Brain microvascular endothelial cell (primary cell): ENCODE data around the gene RPS25.
"Not testable (repeated sequence)": the region's sequence is repeated elsewhere in the genome, so short reads cannot be mapped to it uniquely, and the experiment has no call there.

Source experiments
- DNase-seq: peaks from one replicate; pipeline ENCODE4 v3.0.0-alpha.2; 2020
- H3K27ac ChIP-seq: fragments of 250-450 bp; sonication (Bioruptor Pico); 2 replicates; pipeline ENCODE4 v1.5.1; 2020; ENCODE audit warnings: mild to moderate bottlenecking, moderate library complexity
- H3K27me3 ChIP-seq: fragments of 250-450 bp; sonication (Bioruptor Pico); replicated peaks from 2 replicates; pipeline ENCODE4 v1.5.1; 2020; ENCODE audit warnings: mild to moderate bottlenecking
- H3K36me3 ChIP-seq: fragments of 250-450 bp; sonication (Bioruptor Pico); replicated peaks from 2 replicates; pipeline ENCODE4 v1.5.1; 2020; ENCODE audit warnings: mild to moderate bottlenecking
- H3K4me3 ChIP-seq: 2 replicates; pipeline ENCODE4 v1.5.1; 2011; ENCODE audit warnings: low read depth, mild to moderate bottlenecking, control low read depth, low read length, moderate library complexity
- in situ Hi-C: cut with HindIII; loops from 2 replicates; pipeline ENCODE4 v1.10.0; 2017; ENCODE audit warnings: low sequenced_read_pairs, low pct_ligation_motif_present
- TF ChIP-seq, protein P1 (sequence below): IDR thresholded peaks from 2 replicates; pipeline ENCODE4 v1.5.1; 2011; ENCODE audit warnings: low read depth, mild to moderate bottlenecking, moderate library complexity, low read length, control low read depth, inconsistent platforms; ENCODE audit errors: missing control alignments

RPS25 gene

DNA sequence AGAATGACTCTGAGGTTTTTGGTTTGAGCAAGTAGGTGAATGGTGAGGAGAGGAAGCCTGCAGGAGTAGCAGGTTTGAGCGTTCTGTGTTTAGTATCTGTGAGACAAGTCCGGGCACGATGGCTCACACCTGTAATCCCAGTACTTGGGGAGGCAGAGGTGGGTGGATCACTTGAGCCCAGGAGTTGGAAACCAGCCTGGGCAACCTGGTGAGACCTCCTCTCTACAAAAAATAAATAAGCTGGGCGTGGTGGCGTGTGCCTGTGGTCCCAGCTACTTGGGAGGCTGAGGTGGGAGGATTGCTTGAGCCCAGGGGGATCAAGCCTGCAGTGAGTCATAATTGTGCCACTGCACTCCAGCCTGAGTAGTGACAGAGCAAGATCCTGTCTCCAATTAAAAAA is 29.9 kb downstream of the RPS25 start:
- Histone ChIP-seq H3K27me3 (no peaks in the 10 kb centered on the region), H3K27ac (no peak overlapping the region)
- in situ Hi-C loops = no loop called here

DNA sequence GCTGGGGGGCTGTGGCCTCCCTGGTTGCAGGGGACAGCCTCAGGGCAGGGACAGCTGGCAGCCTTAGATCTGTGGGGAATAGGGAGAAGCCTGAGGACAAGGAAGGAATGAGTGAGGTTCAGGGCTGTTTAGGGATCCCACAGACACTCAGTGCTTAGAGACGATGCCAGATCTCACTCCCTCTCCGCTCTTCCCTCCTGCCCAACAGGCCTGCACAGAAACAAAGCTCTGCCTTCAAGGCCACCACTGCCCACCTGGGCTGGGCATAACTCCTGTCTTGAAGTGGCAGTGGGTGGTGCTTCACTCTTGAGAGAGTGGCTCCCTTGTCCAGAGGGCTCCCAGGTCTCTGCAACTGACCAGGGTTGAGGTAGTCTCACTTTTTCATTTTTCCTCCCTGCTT is 33.3 kb downstream of the RPS25 start:
- DNase-seq = no peak
- TF ChIP-seq, protein P1, sequence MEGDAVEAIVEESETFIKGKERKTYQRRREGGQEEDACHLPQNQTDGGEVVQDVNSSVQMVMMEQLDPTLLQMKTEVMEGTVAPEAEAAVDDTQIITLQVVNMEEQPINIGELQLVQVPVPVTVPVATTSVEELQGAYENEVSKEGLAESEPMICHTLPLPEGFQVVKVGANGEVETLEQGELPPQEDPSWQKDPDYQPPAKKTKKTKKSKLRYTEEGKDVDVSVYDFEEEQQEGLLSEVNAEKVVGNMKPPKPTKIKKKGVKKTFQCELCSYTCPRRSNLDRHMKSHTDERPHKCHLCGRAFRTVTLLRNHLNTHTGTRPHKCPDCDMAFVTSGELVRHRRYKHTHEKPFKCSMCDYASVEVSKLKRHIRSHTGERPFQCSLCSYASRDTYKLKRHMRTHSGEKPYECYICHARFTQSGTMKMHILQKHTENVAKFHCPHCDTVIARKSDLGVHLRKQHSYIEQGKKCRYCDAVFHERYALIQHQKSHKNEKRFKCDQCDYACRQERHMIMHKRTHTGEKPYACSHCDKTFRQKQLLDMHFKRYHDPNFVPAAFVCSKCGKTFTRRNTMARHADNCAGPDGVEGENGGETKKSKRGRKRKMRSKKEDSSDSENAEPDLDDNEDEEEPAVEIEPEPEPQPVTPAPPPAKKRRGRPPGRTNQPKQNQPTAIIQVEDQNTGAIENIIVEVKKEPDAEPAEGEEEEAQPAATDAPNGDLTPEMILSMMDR = no peak
- no peak overlapping the region for H3K27ac ChIP-seq
- in situ Hi-C loops = no loop called here
- no peaks in the 10 kb centered on the region for H3K27me3 ChIP-seq
- no peak overlapping the region for H3K4me3 ChIP-seq
- H3K36me3 ChIP-seq = no peaks in the 10 kb centered on the region

More for the DNA sequence above, 29.9 kb downstream of the RPS25 start:
- DNase-seq = no peak
- Histone ChIP-seq H3K36me3 (no peaks in the 10 kb centered on the region), H3K4me3 (no peak overlapping the region)
- TF ChIP-seq, protein P1 = no peak

DNA sequence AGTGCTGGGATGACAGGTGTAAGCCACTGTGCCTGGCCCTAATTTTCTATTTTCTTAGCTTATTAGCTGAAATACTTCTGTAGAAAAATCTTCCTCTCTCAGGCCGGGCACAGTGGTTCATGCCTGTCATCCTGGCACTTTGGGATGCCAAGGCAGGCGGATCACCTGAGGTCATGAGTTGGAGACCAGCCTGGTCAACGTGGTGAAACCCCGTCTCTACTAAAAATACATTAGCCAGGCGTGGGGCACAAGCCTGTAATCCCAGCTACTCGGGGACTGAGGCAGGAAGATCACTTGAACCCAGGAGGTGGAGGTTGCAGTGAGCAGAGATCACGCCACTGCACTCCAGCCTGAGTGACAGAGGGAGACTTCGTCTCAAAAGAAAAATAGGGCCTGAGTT is 33.8 kb downstream of the RPS25 start:
- H3K36me3 ChIP-seq, DNase-seq, in situ Hi-C loops, H3K27me3 ChIP-seq, H3K27ac ChIP-seq, H3K4me3 ChIP-seq: not testable (repeated sequence)

DNA sequence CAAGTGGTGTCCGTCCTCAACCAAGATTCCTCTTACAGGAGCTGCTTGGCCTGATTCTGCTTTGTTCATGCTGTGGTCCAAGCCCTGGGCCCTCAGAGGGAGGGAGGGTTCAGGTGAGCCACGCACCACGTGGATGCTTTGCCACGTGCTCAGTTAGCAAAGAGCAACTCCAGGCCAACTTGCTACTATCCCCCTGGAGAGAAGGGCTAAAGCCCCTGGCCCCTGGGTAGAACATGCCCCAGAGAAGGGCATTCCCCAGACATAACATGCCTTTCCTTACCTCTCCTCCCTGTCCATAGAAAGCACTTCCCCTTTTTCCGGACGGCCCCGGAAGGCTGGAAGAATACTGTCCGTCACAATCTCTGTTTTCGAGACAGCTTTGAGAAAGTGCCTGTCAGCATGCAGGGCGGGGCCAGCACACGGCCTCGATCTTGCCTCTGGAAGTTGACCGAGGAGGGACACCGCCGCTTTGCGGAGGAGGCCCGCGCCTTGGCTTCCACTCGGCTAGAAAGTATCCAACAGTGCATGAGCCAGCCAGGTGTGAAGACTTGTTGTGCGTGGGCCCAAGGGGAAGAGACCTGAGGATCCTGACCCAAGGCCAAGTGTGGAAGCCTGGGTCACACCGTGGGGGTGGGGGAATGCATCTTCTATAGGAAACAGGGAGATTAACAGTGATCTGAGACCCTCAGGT is 37.8 kb downstream of the RPS25 start:
- no peak overlapping the region for H3K4me3 ChIP-seq
- H3K27me3 ChIP-seq = no peaks in the 10 kb centered on the region
- in situ Hi-C loops = no loop called here
- H3K36me3 ChIP-seq = no peaks in the 10 kb centered on the region
- no peak overlapping the region for H3K27ac ChIP-seq
- DNase-seq = no peak
- TF ChIP-seq, protein P1 = no peak

DNA sequence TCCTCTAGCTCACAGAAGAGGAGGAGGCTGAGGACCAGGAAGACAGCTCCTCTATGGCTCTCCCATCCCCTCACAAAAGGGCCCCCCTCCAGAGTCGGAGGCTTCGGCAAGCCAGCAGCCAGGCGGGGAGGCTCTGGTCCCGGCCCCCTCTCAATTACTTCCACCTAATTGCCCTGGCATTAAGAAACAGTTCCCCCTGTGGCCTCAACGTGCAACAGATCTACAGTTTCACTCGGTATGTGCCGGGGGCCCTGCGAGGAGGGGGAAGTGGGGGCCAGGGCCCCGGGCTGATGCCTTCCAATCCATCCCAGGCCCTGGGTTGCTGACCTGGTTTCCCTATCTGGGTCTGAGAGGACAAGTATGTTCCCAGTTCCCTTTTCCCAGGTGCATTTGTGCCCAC is 38.7 kb downstream of the RPS25 start:
- Histone ChIP-seq H3K36me3 (no peaks in the 10 kb centered on the region), H3K27ac (no peak overlapping the region), H3K4me3 (no peak overlapping the region), H3K27me3 (no peaks in the 10 kb centered on the region)
- DNase-seq = no peak
- in situ Hi-C loops = no loop called here
- TF ChIP-seq, protein P1 = peak; percentile 9

DNA sequence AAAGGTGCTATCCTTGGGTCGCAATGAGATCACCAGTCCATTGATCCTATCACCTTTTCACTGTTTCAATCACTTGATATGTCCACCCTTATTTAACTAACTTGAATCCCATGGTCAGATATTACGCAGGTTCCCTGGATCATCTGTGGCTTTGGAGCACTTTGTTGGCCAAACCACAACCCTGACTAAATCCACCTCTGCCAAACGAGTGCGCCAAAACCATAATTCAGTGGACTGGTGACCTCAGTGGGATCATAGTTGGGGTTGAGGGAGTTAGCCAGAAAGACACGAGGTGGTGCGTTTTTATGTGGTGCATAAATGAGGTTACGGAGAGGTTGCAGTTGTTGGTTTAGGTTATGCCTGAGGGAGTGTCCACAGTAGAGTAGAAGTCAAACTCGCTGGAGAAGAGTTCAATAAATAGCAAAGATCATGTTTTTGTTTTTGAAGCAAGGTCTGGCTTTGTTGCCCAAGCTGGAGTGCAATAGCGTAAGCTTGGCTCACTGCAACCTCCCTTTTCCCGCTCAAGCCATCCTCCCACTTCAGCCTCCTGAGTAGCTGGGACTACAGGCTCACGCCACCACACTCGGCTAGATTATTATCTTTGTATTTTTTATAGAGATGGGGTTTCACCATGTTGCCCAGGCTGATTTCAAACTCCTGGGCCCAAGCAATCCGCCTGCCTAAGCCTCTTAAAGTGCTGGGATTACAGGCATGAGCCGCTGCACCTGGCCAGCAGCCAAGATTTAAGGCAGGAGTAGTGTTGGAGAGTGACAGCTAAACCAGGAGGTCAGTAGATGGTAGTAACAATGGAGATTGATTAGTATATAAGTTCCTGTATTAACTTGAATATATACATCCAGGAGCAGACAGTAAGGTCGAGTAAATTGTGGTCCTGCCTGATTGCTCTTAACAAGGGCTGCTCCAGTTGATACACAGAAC is 42.1 kb downstream of the RPS25 start:
- no peak for DNase-seq
- TF ChIP-seq, protein P1 = no peak
- H3K27me3 ChIP-seq = no peaks in the 10 kb centered on the region
- in situ Hi-C loops = no loop called here
- no peak overlapping the region for H3K4me3 ChIP-seq
- no peak overlapping the region for H3K27ac ChIP-seq
- H3K36me3 ChIP-seq = no peaks in the 10 kb centered on the region
